RWPE2 (cell line): ENCODE results near the gene KLRC3.

Experiments
- ATAC-seq: fragments of 200-7000 bp; cut with Tn5 transposase; 3 replicates; pipeline ENCODE4 v1.9.1; 2021; ENCODE audit warnings: low read depth
- DNase-seq: peaks from one replicate; pipeline ENCODE4 v3.0.0-alpha.2; 2020; ENCODE audit warnings: low spot score
- H3K27ac ChIP-seq: fragments of 450-650 bp; 2 replicates; pipeline ENCODE4 v1.5.1; 2017; ENCODE audit warnings: mild to moderate bottlenecking; ENCODE audit not compliant: poor library complexity, severe bottlenecking
- H3K27me3 ChIP-seq: fragments of 250-450 bp; sonication (Bioruptor Pico); 2 replicates; pipeline ENCODE4 v1.5.1; 2021; ENCODE audit warnings: mild to moderate bottlenecking, moderate library complexity; ENCODE audit not compliant: insufficient read depth, poor library complexity, severe bottlenecking
- H3K36me3 ChIP-seq: fragments of 250-450 bp; sonication (Bioruptor Pico); 2 replicates; pipeline ENCODE4 v1.5.1; 2020; ENCODE audit warnings: low read depth, mild to moderate bottlenecking, moderate library complexity
- H3K4me1 ChIP-seq: fragments of 250-450 bp; sonication (Bioruptor Pico); 2 replicates; pipeline ENCODE4 v1.5.1; 2021; ENCODE audit warnings: mild to moderate bottlenecking, moderate library complexity; ENCODE audit not compliant: insufficient read depth, poor library complexity, severe bottlenecking
- H3K4me3 ChIP-seq: fragments of 250-450 bp; sonication (Bioruptor Pico); 2 replicates; pipeline ENCODE4 v1.5.1; 2021; ENCODE audit warnings: mild to moderate bottlenecking, moderate library complexity; ENCODE audit not compliant: severe bottlenecking
- H3K9me3 ChIP-seq: fragments of 250-450 bp; sonication (Bioruptor Pico); 2 replicates; pipeline ENCODE4 v1.5.1; 2021; ENCODE audit warnings: mild to moderate bottlenecking, moderate library complexity; ENCODE audit not compliant: severe bottlenecking
- TF ChIP-seq, protein P1 (sequence below): fragments of 450-650 bp; IDR thresholded peaks from one replicate; pipeline ENCODE4 v1.5.1; 2017; ENCODE audit warnings: mild to moderate bottlenecking, moderate library complexity; ENCODE audit not compliant: poor library complexity, severe bottlenecking

The KLRC3 gene

DNA sequence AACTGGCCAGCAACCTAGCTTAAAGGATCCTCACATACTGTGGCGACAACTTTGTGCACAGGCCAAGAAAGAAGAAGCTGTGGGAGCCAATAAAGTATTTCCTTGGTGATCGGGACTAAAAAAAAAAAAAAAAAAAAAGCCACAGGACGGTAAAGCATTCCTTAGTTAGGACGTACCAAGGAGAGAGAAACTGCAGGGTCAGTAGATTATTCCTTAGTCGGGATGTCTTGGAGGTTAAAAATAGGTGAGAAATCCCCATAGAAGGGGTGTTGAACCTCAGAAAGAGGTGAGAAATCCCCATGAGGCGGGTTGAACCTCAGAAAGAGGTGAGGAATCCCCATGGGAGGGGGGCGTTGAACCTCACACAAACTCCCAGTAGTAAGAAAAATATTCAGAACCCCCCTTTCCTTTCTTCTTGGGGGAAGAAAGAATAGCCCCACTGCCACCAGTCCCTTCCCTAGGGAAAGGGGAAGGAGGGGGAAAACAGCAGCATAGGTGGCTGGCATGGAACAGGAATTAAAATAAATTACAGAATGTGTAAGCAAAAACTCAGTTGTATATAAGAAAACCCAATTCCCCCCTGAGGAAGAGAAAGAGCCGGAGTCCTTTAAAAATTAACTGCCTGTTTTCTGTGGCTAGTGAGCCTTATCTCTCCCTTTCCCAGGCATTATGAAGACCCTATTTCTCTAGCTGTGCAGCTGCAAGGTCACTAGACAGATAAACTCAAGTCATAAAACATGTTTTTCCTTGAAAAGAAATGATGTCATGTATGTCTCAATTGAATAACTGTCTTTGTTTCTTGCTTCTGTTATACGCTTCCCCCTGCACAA lies 57.4 kb downstream of the KLRC3 start:
- H3K9me3 ChIP-seq, result no peaks in the 10 kb centered on the region
- peak overlapping the region; percentile 85 for H3K27ac ChIP-seq
- peak overlapping the region; percentile 39 for H3K4me3 ChIP-seq
- H3K4me1 ChIP-seq, result peaks cover 16% of the 10 kb centered on the region
- no peak for DNase-seq
- no peaks in the 10 kb centered on the region for H3K27me3 ChIP-seq
- ATAC-seq, result no peak
- TF ChIP-seq, protein P1, sequence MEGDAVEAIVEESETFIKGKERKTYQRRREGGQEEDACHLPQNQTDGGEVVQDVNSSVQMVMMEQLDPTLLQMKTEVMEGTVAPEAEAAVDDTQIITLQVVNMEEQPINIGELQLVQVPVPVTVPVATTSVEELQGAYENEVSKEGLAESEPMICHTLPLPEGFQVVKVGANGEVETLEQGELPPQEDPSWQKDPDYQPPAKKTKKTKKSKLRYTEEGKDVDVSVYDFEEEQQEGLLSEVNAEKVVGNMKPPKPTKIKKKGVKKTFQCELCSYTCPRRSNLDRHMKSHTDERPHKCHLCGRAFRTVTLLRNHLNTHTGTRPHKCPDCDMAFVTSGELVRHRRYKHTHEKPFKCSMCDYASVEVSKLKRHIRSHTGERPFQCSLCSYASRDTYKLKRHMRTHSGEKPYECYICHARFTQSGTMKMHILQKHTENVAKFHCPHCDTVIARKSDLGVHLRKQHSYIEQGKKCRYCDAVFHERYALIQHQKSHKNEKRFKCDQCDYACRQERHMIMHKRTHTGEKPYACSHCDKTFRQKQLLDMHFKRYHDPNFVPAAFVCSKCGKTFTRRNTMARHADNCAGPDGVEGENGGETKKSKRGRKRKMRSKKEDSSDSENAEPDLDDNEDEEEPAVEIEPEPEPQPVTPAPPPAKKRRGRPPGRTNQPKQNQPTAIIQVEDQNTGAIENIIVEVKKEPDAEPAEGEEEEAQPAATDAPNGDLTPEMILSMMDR, result no peak
- H3K36me3 ChIP-seq, result no peaks in the 10 kb centered on the region

DNA sequence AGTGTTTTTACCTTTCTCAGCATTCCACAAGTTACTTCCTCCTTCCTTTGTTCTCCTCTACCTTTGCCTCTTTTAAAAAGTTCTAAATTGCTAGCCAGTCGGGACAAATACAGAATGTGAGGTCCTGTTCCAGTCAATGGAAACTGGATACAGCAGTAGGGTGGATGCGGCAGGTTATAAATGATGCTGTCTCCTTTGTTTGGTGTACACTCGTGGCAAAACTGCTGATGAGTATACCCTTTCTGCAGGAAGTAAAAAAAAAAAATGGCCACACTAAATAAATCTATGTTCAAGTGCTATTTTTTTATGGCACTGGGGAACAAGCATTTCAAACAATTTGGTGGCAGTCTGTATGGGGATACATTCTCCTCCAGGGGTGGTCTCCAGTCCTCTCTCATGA lies 58.1 kb downstream of the KLRC3 start:
- Histone ChIP-seq H3K27me3 (no peaks in the 10 kb centered on the region), H3K4me3 (no peak overlapping the region), H3K9me3 (no peaks in the 10 kb centered on the region), H3K4me1 (peaks cover 16% of the 10 kb centered on the region), H3K27ac (peak overlapping the region; percentile 85), H3K36me3 (no peaks in the 10 kb centered on the region)
- TF ChIP-seq, protein P1, result no peak
- DNase-seq (no peak), ATAC-seq (no peak)
